GM19372 (cell line): Measurements from ENCODE around the gene BTBD16.

Experiments
- ATAC-seq: cut with Tn5 transposase; IDR thresholded peaks from one replicate; pipeline ENCODE4 v1.9.1; 2021; ENCODE audit warnings: mild to moderate bottlenecking, low read depth, moderate library complexity; ENCODE audit not compliant: unreplicated experiment

The BTBD16 gene

GRCh38 chr10:122271076-122271475, at the start of gene BTBD16:
Gene BTBD16, plus strand, starts transcription at chr10:122271296. Its CDS starts 3,786 bp downstream, at chr10:122275082.
- no peak for ATAC-seq

GRCh38 chr10:122221958-122222357, 49.1 kb upstream of the BTBD16 start:
- no peak for ATAC-seq

- ATAC-seq = no peak
Observed at GRCh38 chr10:122222638-122223037, 48.5 kb upstream of the BTBD16 start.

- no peak for ATAC-seq
Observed at GRCh38 chr10:122224159-122224558, 46.9 kb upstream of the BTBD16 start.

- no peak for ATAC-seq
Observed at GRCh38 chr10:122225330-122225729, 45.8 kb upstream of the BTBD16 start.

- ATAC-seq = no peak
Observed at GRCh38 chr10:122227754-122228153, 43.3 kb upstream of the BTBD16 start.

- no peak for ATAC-seq
Observed at GRCh38 chr10:122229666-122230065, 41.4 kb upstream of the BTBD16 start.

GRCh38 chr10:122230222-122230621, 40.9 kb upstream of the BTBD16 start:
- ATAC-seq = no peak

- no peak for ATAC-seq
Observed at GRCh38 chr10:122232769-122233168, 38.3 kb upstream of the BTBD16 start.

- no peak for ATAC-seq
Observed at GRCh38 chr10:122233857-122234348, 37.2 kb upstream of the BTBD16 start.

GRCh38 chr10:122234416-122234815, 36.7 kb upstream of the BTBD16 start:
- no peak for ATAC-seq

- no peak for ATAC-seq
Observed at GRCh38 chr10:122236690-122237306, 34.3 kb upstream of the BTBD16 start.

GRCh38 chr10:122237331-122237990, 33.6 kb upstream of the BTBD16 start:
- no peak for ATAC-seq

GRCh38 chr10:122239578-122240257, 31.4 kb upstream of the BTBD16 start:
- no peak for ATAC-seq

- no peak for ATAC-seq
Observed at GRCh38 chr10:122240401-122240800, 30.7 kb upstream of the BTBD16 start.

- no peak for ATAC-seq
Observed at GRCh38 chr10:122241836-122242235, 29.3 kb upstream of the BTBD16 start.

- no peak for ATAC-seq
Observed at GRCh38 chr10:122243550-122243949, 27.5 kb upstream of the BTBD16 start.

- no peak for ATAC-seq
Observed at GRCh38 chr10:122244001-122244975, 26.8 kb upstream of the BTBD16 start.

- ATAC-seq = no peak
Observed at GRCh38 chr10:122245136-122245535, 26.0 kb upstream of the BTBD16 start.

- ATAC-seq = no peak
Observed at GRCh38 chr10:122245897-122246296, 25.2 kb upstream of the BTBD16 start.
